ENCODE results near the gene PRKCE. TPM values are rescaled to one million over a fixed set of nuclear protein-coding genes. Genes with fewer than 3 reads are reported as not detected.

The PRKCE gene
- total and polyA plus RNA-seq, 2 experiments from 2014 or later: 0.94 to 1.2 TPM

- Mint-ChIP-seq H3K9me3 (no peaks in the 10 kb centered on the region; the same call in 2 of the 3 replicates), H3K4me1 (peaks cover 23% of the 10 kb centered on the region), H3K27me3 (ENCODE audit: insufficient read depth, low read depth, poor library complexity) (peaks cover 2% of the 10 kb centered on the region), H3K36me3 (ENCODE audit: low read depth) (no peaks in the 10 kb centered on the region), H3K4me3 (no peak overlapping the region), H3K27ac (no peak overlapping the region)
- Histone ChIP-seq H2AFZ (no peak overlapping the region), H3K9me2 (ENCODE audit: insufficient read depth) (peaks cover 7% of the 10 kb centered on the region; the same call in 1 of the 2 replicates), H3K4me1 (ENCODE audit: insufficient read depth) (peaks cover 9% of the 10 kb centered on the region), H4K20me1 (replicated peaks; ENCODE audit: insufficient read depth) (no peaks in the 10 kb centered on the region), H3K27me3 (ENCODE audit: insufficient read depth) (no peaks in the 10 kb centered on the region), H3K27ac (ENCODE audit: low read depth) (no peak overlapping the region), H3K4me2 (no peak overlapping the region), H3K36me3 (ENCODE audit: insufficient read depth) (no peaks in the 10 kb centered on the region), H3F3A (replicated peaks; ENCODE audit: low read depth) (no peaks in the 10 kb centered on the region), H3K79me2 (replicated peaks; ENCODE audit: insufficient read depth) (no peaks in the 10 kb centered on the region), H3K4me3 (no peak overlapping the region)
- TF ChIP-seq POLR2AphosphoS5 (IDR thresholded peaks at IDR 0.05; ENCODE audit: low read depth) (no peak), JUNB (IDR thresholded peaks at IDR 0.05; ENCODE audit: unreplicated experiment) (no peak), ETS1 (IDR thresholded peaks at IDR 0.05) (no peak), NANOG (IDR thresholded peaks at IDR 0.05; ENCODE audit: borderline replicate concordance) (no peak), ZNF114 (CRISPR knock-in tag; IDR thresholded peaks at IDR 0.05) (no peak), EZH2 (IDR thresholded peaks at IDR 0.05; ENCODE audit: low read depth, unreplicated experiment) (no peak), REST (IDR thresholded peaks at IDR 0.05; ENCODE audit: unreplicated experiment) (no peak), CREB1 (CRISPR knock-in tag; IDR thresholded peaks at IDR 0.05; ENCODE audit: low read depth) (no peak), EZH2phosphoT487 (IDR thresholded peaks at IDR 0.05; ENCODE audit: unreplicated experiment) (no peak), STAT1 (IDR thresholded peaks at IDR 0.05; ENCODE audit: unreplicated experiment) (no peak), ZNF331 (CRISPR knock-in tag; IDR thresholded peaks at IDR 0.05; ENCODE audit: low read depth) (no peak)
- TF ChIP-seq, protein P1, sequence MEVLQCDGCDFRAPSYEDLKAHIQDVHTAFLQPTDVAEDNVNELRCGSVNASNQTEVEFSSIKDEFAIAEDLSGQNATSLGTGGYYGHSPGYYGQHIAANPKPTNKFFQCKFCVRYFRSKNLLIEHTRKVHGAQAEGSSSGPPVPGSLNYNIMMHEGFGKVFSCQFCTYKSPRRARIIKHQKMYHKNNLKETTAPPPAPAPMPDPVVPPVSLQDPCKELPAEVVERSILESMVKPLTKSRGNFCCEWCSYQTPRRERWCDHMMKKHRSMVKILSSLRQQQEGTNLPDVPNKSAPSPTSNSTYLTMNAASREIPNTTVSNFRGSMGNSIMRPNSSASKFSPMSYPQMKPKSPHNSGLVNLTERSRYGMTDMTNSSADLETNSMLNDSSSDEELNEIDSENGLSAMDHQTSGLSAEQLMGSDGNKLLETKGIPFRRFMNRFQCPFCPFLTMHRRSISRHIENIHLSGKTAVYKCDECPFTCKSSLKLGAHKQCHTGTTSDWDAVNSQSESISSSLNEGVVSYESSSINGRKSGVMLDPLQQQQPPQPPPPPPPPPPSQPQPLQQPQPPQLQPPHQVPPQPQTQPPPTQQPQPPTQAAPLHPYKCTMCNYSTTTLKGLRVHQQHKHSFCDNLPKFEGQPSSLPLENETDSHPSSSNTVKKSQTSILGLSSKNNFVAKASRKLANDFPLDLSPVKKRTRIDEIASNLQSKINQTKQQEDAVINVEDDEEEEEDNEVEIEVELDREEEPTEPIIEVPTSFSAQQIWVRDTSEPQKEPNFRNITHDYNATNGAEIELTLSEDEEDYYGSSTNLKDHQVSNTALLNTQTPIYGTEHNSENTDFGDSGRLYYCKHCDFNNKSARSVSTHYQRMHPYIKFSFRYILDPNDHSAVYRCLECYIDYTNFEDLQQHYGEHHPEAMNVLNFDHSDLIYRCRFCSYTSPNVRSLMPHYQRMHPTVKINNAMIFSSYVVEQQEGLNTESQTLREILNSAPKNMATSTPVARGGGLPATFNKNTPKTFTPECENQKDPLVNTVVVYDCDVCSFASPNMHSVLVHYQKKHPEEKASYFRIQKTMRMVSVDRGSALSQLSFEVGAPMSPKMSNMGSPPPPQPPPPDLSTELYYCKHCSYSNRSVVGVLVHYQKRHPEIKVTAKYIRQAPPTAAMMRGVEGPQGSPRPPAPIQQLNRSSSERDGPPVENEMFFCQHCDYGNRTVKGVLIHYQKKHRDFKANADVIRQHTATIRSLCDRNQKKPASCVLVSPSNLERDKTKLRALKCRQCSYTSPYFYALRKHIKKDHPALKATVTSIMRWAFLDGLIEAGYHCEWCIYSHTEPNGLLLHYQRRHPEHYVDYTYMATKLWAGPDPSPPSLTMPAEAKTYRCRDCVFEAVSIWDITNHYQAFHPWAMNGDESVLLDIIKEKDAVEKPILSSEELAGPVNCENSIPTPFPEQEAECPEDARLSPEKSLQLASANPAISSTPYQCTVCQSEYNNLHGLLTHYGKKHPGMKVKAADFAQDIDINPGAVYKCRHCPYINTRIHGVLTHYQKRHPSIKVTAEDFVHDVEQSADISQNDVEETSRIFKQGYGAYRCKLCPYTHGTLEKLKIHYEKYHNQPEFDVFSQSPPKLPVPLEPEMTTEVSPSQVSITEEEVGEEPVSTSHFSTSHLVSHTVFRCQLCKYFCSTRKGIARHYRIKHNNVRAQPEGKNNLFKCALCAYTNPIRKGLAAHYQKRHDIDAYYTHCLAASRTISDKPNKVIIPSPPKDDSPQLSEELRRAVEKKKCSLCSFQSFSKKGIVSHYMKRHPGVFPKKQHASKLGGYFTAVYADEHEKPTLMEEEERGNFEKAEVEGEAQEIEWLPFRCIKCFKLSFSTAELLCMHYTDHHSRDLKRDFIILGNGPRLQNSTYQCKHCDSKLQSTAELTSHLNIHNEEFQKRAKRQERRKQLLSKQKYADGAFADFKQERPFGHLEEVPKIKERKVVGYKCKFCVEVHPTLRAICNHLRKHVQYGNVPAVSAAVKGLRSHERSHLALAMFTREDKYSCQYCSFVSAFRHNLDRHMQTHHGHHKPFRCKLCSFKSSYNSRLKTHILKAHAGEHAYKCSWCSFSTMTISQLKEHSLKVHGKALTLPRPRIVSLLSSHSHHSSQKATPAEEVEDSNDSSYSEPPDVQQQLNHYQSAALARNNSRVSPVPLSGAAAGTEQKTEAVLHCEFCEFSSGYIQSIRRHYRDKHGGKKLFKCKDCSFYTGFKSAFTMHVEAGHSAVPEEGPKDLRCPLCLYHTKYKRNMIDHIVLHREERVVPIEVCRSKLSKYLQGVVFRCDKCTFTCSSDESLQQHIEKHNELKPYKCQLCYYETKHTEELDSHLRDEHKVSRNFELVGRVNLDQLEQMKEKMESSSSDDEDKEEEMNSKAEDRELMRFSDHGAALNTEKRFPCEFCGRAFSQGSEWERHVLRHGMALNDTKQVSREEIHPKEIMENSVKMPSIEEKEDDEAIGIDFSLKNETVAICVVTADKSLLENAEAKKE (CRISPR knock-in tag; IDR thresholded peaks at IDR 0.05): no peak
- TF ChIP-seq, protein P2, sequence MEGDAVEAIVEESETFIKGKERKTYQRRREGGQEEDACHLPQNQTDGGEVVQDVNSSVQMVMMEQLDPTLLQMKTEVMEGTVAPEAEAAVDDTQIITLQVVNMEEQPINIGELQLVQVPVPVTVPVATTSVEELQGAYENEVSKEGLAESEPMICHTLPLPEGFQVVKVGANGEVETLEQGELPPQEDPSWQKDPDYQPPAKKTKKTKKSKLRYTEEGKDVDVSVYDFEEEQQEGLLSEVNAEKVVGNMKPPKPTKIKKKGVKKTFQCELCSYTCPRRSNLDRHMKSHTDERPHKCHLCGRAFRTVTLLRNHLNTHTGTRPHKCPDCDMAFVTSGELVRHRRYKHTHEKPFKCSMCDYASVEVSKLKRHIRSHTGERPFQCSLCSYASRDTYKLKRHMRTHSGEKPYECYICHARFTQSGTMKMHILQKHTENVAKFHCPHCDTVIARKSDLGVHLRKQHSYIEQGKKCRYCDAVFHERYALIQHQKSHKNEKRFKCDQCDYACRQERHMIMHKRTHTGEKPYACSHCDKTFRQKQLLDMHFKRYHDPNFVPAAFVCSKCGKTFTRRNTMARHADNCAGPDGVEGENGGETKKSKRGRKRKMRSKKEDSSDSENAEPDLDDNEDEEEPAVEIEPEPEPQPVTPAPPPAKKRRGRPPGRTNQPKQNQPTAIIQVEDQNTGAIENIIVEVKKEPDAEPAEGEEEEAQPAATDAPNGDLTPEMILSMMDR (conservative IDR thresholded peaks at IDR 0.05; ENCODE audit: low read depth in 2 of 2): no peak
- DNase-seq (ENCODE audit: low spot score): no peak
- ATAC-seq: no peak
These were observed 516.4 kb downstream of the PRKCE start for GRCh38 chr2:46167924-46168323.
